CD4-positive, alpha-beta T cell treated with Interleukin-2 at 100 ng/mL for 4 hours (primary cell): Measurements from ENCODE around the gene PLK5.
"Not testable (repeated sequence)": the region's sequence is repeated elsewhere in the genome, so short reads cannot be mapped to it uniquely, and the experiment has no call there.

Experiments
- DNase-seq: peaks from one replicate; pipeline ENCODE4 v3.0.0-alpha.2; 2020; ENCODE audit warnings: low spot score

The PLK5 gene

GRCh38 chr19:1523412-1524286 is at the start of gene PLK5:
TSS of gene PLK5 (plus strand) at chr19:1524077. CDS start at chr19:1526997, 2,920 bp downstream.
- DNase-seq, result no peak

GRCh38 chr19:1474765-1475351 is 49.0 kb upstream of the PLK5 start:
- DNase-seq, result no peak

- DNase-seq, result no peak
Measured at GRCh38 chr19:1475751-1476437, 48.0 kb upstream of the PLK5 start.

GRCh38 chr19:1477056-1477455 is 46.8 kb upstream of the PLK5 start:
- DNase-seq, result not testable (repeated sequence)

GRCh38 chr19:1478934-1479707 is 44.8 kb upstream of the PLK5 start, which contains the start of gene C19orf25:
TSS of gene C19orf25 (minus strand) at chr19:1479215. CDS start at chr19:1478903, 312 bp downstream.
- DNase-seq, result peak; percentile 93

- no peak for DNase-seq
Measured at GRCh38 chr19:1481224-1481892, 42.5 kb upstream of the PLK5 start.

GRCh38 chr19:1481893-1482360 is 42.0 kb upstream of the PLK5 start:
- no peak for DNase-seq

- no peak for DNase-seq
Measured at GRCh38 chr19:1482361-1483130, 41.3 kb upstream of the PLK5 start.

GRCh38 chr19:1483131-1483978 is 40.5 kb upstream of the PLK5 start:
- no peak for DNase-seq

GRCh38 chr19:1483979-1484428 is 39.9 kb upstream of the PLK5 start:
- no peak for DNase-seq

- no peak for DNase-seq
Measured at GRCh38 chr19:1486720-1487575, 36.9 kb upstream of the PLK5 start.

GRCh38 chr19:1487576-1488281 is 36.1 kb upstream of the PLK5 start:
- no peak for DNase-seq

GRCh38 chr19:1488282-1488601 is 35.6 kb upstream of the PLK5 start:
- no peak for DNase-seq

GRCh38 chr19:1489463-1490310 is 34.2 kb upstream of the PLK5 start:
- DNase-seq, result no peak

- DNase-seq, result peak; percentile 98
Measured at GRCh38 chr19:1490311-1491113, 33.4 kb upstream of the PLK5 start, which contains the start of gene PCSK4. TSS of gene PCSK4 (minus strand) at chr19:1490350. CDS start at chr19:1490346, 4 bp downstream.
